ENCODE measurements around the gene KIR3DL1.
"Not testable (repeated sequence)": the region's sequence is repeated elsewhere in the genome, so short reads cannot be mapped to it uniquely, and the experiment has no call there.

- not testable (repeated sequence) for TF ChIP-seq POLR2A (IDR thresholded peaks at IDR 0.05); CTCF (IDR thresholded peaks at IDR 0.05 in 8 of 11, conservative IDR thresholded peaks at IDR 0.05 in 3 of 11)
Observed at GRCh38 chr19:54775830-54776229, 40.4 kb upstream of the KIR3DL1 start.
